Middle frontal gyrus (tissue), 1 donor: ENCODE data around the gene SUPT6H.
"Not testable (repeated sequence)": the region's sequence is repeated elsewhere in the genome, so short reads cannot be mapped to it uniquely, and the experiment has no call there.

ENCODE experiments used
- DNase-seq: peaks from one replicate; pipeline ENCODE4 v3.0.0-alpha.2; 2015; ENCODE audit warnings: low spot score; ENCODE audit errors: extremely low spot score

SUPT6H gene

GRCh38 chr17:28735913-28736769, 74.1 kb downstream of the SUPT6H start:
- not testable (repeated sequence) for DNase-seq

GRCh38 chr17:28737316-28737715, 75.3 kb downstream of the SUPT6H start:
- no peak for DNase-seq

- no peak for DNase-seq
These were observed 76.0 kb downstream of the SUPT6H start for GRCh38 chr17:28737770-28738679.

- DNase-seq, result no peak
These were observed 76.8 kb downstream of the SUPT6H start for GRCh38 chr17:28738680-28739384.

GRCh38 chr17:28740406-28741357, 78.7 kb downstream of the SUPT6H start:
- DNase-seq, result no peak

GRCh38 chr17:28741358-28742349, 79.6 kb downstream of the SUPT6H start:
- no peak for DNase-seq

- DNase-seq, result peak; percentile 63
These were observed 81.5 kb downstream of the SUPT6H start, which contains the start of gene TRAF4 for GRCh38 chr17:28743243-28744103. Gene TRAF4, plus strand, starts transcription at chr17:28744011. Its CDS starts 102 bp downstream, at chr17:28744113.

GRCh38 chr17:28744104-28744971, 82.3 kb downstream of the SUPT6H start:
- DNase-seq, result no peak

- DNase-seq, result peak; percentile 75
These were observed 83.2 kb downstream of the SUPT6H start for GRCh38 chr17:28744972-28745785.

GRCh38 chr17:28745786-28746411, 83.9 kb downstream of the SUPT6H start:
- no peak for DNase-seq

GRCh38 chr17:28746611-28747050, 84.6 kb downstream of the SUPT6H start:
- DNase-seq, result no peak

GRCh38 chr17:28747051-28747691, 85.2 kb downstream of the SUPT6H start:
- DNase-seq, result peak; percentile 42

- no peak for DNase-seq
These were observed 86.1 kb downstream of the SUPT6H start for GRCh38 chr17:28747801-28748750.
